Putamen (tissue), 1 donor: ENCODE measurements around the gene LIX1.
"Not testable (repeated sequence)": the region's sequence is repeated elsewhere in the genome, so short reads cannot be mapped to it uniquely, and the experiment has no call there.

Experiments used
- DNase-seq: peaks from one replicate; pipeline ENCODE4 v3.0.0-alpha.2; 2016; ENCODE audit warnings: low spot score

LIX1 gene

DNA sequence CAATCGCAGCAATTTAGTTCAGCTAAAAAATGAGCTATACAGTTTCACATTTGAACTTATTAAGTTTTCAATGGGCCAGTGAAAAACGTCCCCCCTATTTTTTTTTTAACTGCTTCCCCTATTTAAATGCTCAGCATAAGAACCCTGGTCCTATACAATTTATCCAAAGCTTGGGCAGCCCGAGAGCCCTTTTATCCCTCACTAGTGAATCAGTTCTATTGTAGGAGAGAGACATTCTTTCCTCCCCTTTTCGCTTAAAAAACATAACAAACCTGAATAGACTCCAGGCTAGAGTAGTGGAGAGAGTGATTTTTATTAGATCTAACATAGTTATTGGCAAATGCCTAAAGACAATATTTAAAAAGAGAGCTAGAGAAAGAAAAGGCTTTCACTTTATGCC is 1.4 kb downstream of the LIX1 start:
- no peak for DNase-seq

DNA sequence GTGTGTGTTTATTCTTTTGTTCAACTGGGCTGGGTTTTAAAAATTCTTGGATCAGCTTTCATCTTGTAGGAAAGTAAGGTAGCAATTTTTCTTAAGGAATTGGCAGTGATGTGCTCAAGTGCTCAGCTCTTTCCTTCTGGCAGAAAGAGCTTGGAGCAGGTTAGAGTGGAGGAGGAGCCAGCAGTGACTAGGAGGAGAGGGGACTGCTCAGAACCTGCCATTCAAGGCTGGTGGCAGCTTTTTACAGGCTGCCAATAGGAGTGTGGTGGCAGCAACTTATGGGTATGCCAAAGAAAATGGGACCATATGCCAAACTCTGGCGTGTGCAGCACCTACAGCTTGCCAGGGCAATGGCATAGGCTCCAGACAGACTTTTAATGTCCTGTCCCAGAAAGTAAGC is 2.2 kb downstream of the LIX1 start:
- DNase-seq = not testable (repeated sequence)

DNA sequence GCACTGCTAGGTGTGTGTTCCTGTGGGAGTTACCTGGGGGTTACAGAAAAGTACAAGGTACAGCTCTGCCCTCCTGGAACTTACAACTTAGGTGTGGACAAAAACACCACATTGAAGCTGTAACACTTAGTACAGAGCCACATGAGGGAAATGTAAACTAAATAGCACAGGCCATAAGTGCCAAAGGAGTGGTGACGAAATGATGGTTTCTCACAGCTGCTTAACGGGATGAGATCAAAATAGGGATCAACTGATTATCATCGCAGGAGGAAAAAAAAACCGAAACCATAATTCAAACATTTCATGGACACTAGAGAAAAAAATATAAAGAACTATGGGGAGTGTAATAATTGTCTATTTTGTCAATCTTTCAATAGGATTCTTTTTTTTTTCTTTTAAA is 5.9 kb downstream of the LIX1 start:
- DNase-seq = no peak

DNA sequence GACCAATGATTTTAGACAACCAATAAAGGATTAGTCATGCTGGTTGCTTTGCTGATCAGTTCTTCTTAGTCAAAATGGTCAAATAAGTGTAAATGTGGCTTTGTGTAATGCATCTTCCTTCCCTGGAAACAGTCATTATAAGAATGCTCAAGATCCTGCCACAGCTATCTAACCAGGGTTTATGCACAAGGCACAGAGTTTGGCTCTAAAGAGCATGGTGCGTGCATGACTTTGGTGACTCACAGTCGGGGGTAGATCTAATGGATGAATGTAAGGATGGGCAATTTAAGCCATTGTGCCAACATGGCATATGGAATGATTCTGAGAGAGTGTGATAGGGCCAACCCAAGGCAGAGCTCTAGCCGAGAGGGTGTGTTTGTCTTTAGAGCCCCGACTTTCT is 6.5 kb downstream of the LIX1 start:
- no peak for DNase-seq

DNA sequence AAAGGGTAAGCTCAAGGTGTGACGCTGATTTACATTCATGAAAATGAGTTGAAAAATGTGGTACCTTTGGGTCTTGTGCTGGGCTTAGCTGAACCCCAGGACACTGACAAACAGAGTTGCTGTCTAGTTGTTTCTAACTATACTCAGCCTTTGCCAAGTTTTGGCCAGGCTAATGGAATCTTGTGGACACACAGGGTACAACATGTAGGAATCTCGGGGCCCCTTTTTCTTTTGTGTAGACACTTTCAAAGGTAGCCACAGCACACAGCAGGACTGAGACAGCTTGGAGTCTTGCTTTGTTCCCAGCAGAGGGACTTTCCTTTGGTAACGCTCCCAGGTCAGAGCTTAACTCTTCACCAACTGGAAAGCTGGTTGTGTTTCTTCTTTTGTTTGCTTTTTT is 7.8 kb downstream of the LIX1 start:
- no peak for DNase-seq

DNA sequence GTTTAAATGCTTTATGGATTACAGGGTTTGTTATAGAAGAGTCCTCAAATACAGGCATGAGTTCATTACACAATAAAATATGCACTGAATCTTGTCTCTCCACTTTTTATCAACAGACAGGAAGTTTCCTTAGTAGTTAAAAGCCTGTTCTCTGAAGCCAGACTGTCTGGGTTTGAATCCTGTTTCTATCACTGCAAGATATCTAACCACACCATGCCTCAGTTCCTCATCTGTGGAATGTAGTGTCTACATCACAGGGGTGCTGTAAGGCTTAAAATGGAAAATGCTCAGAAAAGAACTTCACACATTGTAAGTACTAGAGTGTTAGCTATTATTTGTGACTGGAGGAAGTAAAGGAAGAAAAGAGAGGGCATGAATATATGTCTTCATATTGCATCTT is 9.3 kb downstream of the LIX1 start:
- DNase-seq = no peak

DNA sequence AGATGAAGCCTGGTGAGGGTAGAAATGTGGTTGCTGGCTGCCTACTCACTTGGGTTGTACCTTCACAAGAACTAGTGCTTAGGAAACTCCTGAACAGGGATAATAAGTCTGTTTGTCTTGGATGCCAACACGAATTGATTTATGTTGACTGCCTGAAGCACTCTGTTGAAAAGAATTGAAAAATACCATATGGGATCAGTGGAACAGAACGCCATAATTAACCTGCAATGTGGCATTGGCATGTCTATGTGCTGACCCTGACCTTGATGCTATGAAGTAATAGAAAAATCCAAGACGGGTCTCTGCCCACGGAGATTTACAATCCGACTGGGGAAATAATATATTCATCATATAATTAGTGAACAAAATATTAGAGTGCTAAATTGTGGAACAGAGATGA is 10.5 kb downstream of the LIX1 start:
- DNase-seq = no peak

DNA sequence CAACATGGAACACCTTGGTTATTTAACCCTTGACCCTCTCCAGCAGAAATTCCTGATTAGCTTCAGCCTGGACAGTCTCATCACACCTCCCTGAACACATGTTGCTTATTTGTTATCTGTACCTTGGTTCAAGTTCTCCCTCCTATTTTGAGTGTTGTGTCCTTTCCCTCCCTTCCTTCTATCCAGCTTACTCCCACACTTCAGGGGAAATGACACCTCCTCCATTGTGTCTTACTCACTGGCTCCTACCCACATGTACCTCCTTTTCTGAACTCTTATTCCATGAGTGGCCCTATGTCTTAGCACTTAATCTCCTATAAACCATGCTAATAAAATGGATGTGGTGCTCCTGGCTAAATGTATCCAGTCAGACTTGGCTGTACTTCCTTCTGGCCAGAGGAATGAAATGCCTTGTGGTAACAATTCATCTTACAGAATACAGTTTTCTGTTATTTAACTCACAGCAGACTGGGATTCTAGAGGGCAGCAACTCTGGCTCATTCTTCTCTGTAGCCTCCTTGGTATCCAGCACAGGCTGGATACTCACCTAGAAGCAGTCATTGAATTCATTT is 11.2 kb downstream of the LIX1 start:
- DNase-seq = no peak

DNA sequence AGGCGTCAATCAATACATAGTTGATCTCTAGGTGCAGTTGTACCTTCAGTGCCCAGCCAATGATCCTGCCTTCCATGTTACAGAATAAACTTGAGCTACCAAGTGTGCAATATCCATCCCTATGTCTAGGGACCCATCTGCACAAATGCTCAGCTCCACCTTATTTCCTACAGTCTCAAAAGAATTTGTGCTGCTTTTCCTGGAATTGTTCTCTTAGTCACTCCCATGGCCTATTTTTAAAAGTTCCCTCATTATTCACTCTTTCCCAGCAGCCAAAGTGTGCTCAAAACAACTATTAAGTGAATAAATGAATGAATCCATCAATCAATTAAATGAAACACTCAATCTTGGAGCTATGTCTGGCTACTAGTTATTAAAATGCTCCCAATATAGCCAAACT is 14.7 kb downstream of the LIX1 start:
- DNase-seq = peak; percentile 39

DNA sequence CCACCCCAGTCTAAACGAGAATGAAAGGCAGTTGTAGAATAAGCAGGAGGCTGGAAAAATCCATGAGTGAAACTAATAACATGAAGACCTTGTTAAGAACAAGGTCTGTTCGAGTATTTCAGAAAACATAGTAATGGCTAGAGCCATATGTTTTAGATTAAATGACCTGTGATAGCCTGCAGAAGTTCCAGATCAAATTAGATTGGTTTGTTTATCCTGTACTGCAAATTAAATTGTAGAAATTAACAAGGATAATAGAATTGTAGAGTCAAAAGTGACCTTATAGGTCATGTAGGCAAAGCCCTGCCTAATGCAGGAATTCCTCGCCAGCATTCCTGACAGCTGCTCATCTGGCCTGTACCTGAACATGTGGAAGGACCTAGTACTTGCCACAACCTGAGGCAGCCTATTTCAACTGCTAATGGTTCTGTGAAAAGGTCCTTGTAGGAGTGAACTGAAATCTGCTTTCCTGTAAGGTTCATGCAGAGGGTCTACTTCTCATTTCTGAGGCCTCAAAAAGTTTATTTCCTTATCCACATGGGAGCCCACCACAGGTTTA is 17.2 kb downstream of the LIX1 start:
- no peak for DNase-seq

DNA sequence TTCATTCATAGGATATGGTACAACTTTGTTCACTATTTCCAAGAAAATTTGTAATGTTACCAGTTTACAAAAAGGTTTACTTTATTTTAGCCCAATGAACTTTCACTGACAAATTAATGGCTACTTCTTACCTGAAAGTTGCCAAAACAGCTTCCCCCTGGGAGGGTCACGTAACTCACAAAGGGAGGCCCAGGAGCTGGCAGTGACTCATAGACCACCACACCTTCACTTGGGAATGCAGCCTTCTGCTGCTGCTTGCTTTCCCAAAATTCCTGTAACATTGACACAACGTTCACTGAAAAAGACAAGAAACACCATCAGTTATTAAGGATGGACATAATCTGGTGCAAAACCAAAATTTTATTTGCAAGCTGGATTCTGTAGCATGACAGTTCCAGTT is 18.1 kb downstream of the LIX1 start:
- no peak for DNase-seq

DNA sequence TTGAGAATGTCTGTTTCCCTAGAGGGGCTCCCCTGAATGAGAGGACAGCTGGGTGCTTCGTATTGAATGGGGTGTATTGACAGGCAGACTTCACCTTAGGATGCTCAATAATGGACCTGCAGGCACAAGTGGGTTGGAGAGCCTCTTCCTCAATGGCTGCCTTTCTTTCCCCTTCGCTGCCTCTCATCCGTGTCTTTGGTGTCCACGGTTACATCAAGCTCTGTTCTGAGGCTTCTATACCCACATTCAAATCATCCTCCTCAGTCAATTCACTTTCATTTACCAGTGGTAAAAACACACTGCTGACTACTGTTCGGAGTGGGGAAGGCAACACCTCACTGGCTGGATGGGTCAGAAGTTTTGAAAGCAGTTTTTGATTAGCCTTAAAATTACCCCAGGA is 20.6 kb downstream of the LIX1 start:
- no peak for DNase-seq

DNA sequence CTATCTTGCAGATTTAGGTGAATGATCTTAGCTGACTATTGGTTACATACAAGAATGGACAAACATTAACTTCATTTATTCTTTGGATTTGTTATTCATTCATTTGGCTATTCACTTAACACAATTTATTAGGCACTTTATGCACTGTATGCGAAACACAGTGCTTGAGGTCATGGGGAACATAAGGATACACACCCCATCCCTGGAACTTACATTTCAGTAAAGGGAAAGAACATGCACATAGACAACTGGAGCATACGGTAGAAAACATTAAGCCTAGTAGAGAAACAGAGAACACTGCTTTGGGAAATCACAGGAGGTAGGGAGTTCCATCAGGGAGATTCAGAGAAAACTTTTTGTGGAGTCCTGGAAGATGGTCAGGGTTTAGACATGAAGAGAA is 22.2 kb downstream of the LIX1 start:
- no peak for DNase-seq

DNA sequence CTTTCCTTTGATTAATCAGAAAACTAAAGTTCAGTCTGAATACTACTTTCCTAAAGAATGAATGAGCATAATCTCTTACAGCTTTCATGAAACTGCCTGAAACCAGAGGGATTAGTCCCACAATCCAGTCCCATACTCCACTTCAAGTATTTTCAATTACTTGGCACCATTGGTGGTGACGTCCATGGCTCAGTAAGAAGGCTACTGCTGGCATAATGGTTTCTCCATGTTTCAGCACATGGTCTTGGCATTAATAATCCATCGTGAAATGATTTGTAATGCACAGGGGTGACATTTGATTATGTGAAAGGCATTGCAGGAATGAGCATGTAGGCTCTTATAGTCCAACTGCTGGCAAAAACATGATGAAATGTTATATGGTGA is 23.4 kb downstream of the LIX1 start:
- DNase-seq = no peak

DNA sequence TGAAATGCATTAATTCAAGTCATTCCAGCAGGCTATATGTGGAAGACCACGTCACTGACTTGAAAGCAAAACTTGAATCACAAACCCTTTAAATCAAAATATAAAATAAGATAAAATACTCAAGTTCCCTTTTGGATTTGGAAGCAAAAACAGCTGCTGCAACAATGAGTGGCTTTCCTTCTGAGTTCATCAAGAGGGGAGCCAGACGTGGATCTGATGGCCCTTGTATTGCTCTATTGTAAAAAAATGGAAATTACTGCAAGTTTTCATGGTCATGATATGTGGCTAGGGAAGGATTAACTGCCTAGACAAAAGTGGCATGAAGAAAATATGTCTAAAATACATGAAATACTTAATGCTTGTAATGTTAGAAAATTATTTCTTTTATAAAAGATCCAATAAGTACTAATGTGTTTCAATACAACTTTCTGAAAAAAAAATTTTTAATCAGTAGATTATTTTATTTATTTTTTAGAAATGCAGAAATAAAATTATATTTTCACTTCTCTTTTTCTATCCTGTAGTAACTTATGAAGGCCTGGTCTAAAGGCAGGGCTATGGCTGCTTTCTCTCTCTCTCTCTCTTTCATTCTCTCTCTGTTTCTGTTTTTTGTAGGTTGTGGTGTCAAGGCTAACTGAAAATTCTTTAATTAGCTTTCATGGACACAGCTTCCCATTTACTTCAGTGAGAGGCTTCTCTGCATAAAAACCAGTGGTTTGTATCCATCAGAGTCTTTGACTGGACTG is 24.0 kb downstream of the LIX1 start:
- DNase-seq = no peak

DNA sequence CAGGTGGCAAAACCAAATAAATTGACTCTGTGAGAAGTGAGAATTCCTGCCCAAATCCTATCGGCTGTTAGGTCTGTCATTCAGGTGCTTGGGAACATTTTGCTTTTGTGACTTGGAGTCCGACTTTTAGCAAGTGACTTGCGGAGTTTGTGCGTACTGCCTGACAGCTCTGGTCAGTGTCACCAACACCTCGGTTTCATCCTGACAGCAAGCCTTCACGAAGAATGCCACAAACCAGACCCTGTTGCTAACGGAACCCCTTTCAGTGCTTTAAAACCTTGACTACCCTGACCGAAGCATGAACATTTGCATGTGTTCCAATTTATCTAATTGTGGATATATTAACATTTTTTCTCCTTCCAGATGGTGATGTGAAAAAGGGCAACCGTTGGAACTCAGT is 26.5 kb downstream of the LIX1 start:
- DNase-seq = no peak

DNA sequence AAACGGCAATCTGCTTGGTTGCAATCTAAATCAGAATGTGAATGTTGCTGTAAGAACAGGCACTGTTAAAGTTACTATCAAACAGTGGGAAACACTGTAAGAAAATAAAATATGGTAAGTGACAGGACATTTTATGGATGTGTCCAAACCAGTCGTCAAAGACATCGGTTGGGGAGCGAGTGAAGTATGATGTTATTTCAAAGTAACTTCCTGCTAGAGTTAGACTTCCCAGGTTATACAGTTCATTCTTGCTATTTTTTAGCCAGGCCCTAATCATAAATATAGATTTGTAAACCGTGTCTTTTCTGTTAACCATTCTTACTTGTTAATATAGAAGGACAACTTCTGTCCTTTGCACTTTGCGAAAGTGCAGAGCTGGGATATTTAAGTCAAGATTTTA is 30.2 kb downstream of the LIX1 start:
- no peak for DNase-seq

DNA sequence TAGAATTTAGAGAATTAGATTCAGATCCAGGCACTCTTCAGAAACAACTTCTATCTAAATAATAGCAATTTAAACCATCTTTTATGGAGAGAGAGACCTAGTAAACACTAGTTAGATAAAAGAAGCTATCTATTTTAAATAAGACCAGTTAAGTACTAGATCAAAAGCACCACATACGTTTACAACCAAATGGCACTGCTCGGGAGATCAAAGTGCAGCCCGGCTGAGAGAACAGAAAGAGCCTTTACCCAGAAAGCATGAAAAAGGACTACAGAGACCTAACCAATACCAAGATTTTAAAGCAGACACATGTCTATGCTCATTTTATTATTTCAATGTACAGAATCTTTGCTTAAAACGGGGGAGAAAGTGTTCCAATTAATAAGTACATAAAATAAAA is 30.8 kb downstream of the LIX1 start:
- no peak for DNase-seq

DNA sequence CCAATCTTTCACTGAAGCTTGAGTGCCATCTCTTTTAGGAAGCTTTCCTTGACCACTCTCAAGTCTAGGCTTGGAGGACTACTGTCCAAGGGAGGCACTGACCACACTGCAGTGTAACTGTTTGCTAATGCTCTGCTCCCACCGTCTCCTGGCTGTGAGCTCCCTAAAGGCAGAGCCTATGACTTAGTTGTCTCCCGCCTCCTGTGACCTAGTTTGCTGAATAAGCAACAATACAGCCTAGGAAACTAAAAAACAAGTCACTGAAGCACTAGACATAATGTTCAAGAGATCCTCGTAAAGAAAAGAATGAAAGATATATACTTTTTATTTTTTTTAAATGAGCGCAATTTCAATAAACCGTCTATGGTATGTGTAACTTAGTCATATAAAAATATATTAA is 31.4 kb downstream of the LIX1 start:
- no peak for DNase-seq

DNA sequence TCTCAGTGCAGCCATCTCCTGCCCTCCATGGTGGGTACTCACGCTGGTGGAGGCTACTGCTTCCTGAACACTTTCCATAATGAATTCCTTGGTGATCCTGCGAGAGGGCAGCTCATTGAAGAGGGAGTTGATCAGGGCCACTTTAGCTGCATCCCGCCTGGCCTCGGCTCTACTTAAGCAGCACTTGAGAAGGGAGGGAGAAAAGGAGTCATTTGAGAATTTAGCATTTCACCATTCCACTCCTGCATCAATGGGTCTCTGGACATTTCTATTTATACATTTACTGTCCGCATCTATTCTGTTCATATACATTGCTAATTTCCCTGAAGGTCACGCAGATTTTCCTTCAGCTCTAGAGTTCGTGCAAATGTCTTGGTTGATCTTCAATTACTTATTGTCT is 35.1 kb downstream of the LIX1 start:
- no peak for DNase-seq

DNA sequence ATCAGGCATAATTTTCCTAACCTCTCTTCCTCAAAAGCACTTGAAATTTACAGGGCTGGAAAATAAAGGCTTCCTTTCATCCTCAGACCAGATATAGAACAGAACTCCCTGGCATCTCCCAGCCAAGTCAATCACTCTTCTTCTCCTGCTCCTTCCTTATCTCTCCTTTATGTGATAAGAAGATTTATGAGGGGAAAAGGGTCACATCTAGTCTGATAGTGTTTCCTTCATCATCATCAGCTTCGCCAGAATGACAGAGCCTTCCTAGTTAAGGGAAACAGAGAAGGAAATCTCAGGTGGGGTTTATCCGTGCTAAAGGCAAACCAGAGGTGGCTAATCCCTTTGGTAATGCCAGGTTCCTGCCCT is 36.2 kb downstream of the LIX1 start:
- DNase-seq = no peak

DNA sequence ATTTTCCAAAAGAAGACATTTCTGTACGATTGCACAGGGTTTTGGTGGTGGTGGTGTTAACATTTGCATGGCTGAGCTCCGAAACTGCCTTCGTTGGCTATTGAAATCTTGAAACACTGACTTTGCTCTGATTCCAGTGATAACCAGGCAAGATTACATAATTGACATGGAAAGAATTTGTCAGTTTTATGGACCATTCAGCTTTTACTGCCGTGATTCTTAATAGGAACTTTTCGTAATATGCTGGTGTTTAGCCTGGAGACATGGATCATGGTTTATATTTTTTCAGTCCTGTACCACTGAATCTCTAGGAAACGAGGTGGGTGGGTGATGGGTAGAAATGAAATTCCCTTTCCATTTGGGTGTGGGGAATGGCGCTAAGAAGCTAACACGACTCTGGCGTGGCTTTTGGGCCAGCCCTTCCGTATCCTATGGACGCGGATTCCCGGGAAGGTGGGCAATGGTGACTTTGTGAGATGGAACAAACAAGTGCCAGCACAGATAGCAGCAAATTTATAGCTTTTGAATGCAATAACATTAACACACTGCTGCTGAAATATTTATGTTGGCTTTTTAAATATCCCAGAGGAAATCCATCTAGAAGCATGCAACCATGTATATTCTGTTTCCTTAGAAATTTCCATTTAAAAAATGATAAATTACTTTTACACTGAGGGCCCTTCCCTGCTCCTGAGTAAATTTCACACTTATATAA is 36.8 kb downstream of the LIX1 start:
- no peak for DNase-seq

DNA sequence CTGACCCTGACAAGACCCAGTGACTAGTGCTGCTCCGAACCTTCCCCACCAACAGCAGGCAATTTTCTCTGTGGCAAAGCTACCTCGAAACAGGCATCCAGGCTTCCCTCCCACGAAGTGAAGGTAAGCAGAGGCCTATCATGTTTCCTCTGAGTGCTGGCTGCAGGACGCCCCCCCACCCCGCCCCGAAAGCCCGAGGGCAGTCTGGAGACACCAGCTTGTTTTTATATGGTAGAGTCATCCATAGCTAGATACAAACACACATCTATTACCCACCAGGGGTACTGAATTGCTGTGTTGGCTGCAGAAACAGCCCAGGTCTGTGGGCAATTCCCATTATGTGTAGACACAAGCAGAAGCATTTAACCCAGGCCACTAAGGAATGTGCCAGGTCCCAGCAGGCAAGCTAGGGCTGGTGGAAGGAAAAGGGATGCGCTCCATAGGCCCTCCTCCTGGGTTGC is 40.4 kb downstream of the LIX1 start:
- DNase-seq = peak; percentile 5
